ENCODE data around the gene HSPBP1.

HSPBP1 gene

GRCh38 chr19:55255618-55256423 is 24.1 kb downstream of the HSPBP1 start:
- TF ChIP-seq CTCF (IDR thresholded peaks at IDR 0.05; ENCODE audit: insufficient read depth, low read depth, low read length, missing control alignments) = no peak
- H3K4me3 ChIP-seq (ENCODE audit: low read length) = peak overlapping the region; percentile 8
- peak; percentile 57 for DNase-seq (ENCODE audit: low read depth)

DNA sequence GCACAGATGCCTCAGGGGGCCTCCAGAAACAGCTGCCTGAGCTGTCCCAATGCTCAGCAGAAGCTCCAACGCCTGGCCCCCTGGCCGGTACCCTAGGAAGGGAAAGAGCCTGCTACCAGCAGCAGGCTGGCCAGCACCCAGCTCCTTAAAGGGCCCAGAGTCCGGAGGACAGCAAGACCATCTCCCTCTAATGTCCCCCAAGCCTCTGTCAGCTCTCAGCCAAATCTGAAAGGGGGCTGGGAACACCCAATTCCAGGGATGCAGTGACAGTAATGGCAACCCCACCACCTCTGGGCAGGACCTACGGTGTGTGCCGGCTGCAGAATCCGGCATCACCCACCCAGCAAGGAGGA is 25.3 kb downstream of the HSPBP1 start:
- no peak for TF ChIP-seq CTCF (IDR thresholded peaks at IDR 0.05; ENCODE audit: insufficient read depth, low read depth, low read length, missing control alignments)
- no peak overlapping the region for H3K4me3 ChIP-seq (ENCODE audit: low read length)
- DNase-seq (ENCODE audit: low read depth) = no peak

- TF ChIP-seq CTCF (IDR thresholded peaks at IDR 0.05; ENCODE audit: insufficient read depth, low read depth, low read length, missing control alignments) = no peak
- no peak for DNase-seq (ENCODE audit: low read depth)
- H3K4me3 ChIP-seq (ENCODE audit: low read length) = no peak overlapping the region
These were observed 25.9 kb downstream of the HSPBP1 start for GRCh38 chr19:55253842-55254624.

- no peak for DNase-seq (ENCODE audit: low read depth)
- no peak for TF ChIP-seq CTCF (IDR thresholded peaks at IDR 0.05; ENCODE audit: insufficient read depth, low read depth, low read length, missing control alignments)
- H3K4me3 ChIP-seq (ENCODE audit: low read length) = no peak overlapping the region
These were observed 26.9 kb downstream of the HSPBP1 start for GRCh38 chr19:55252760-55253663.

DNA sequence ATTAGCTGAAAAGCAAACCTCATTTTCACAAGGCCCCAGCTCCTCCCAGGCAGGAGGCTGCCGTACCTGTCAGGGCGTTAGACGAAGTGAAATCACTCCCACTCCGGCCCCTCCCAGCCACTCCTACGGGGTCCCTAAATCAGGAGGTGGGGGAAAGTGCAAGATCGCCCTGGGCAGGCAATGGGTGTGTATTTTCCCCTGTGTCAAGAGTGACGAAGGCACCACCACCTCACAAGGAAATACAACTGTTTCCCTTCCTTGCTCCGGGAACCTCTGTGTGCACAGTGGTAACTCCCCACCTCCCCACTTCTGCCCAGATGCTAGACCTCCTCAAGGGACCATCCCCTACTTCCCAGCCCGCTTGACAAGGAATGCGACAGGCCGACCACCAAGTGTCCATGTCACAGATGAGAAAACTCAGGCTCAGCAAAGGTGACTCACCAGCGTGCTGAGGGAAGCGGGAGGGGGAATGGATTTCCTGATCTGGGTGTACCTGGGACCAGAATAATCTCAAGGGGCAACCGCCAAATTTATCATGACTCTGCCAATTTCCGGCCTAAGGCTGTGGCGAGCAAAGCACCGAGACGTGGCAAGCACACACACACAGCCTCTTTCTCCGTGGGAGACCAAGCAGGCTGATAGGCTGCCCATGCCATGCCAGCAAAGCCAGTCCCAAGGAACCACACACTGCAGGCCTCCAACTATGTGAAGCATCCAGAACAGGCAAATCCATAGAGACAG is 28.4 kb downstream of the HSPBP1 start:
- peak; percentile 44 for DNase-seq (ENCODE audit: low read depth)
- no peak overlapping the region for H3K4me3 ChIP-seq (ENCODE audit: low read length)
- TF ChIP-seq CTCF (IDR thresholded peaks at IDR 0.05; ENCODE audit: insufficient read depth, low read depth, low read length, missing control alignments) = no peak
